CD14-positive monocyte (primary cell): ENCODE results near the gene HS6ST1. TPM values are rescaled to one million over a fixed set of nuclear protein-coding genes. Genes with fewer than 3 reads are reported as not detected.

Source experiments
- DNase-seq, 3 donors: peaks; one replicate each; pipeline ENCODE4 v3.0.0-alpha.2; 2011 to 2022
- H2AFZ ChIP-seq: 2 replicates; pipeline ENCODE4 v1.6.0; 2012; ENCODE audit warnings: mild to moderate bottlenecking, low read depth, low read length, inconsistent platforms; ENCODE audit not compliant: insufficient read depth, poor library complexity, severe bottlenecking
- H3K27ac ChIP-seq, 2 donors: 1 replicate in 1 of 2; 2 replicates in 1 of 2; pipeline ENCODE4 v1.5.1; 2012 to 2013; ENCODE audit warnings: low read length in 2 of 2, control low read depth in 1 of 2, inconsistent platforms in 1 of 2, low read depth in 1 of 2, mild to moderate bottlenecking in 1 of 2
- H3K27me3 ChIP-seq, 2 donors: one replicate each; pipeline versions ENCODE4 v1.6.0 to v1.6.1; 2011 to 2013; ENCODE audit warnings: low read length in 2 of 2; ENCODE audit not compliant: control insufficient read depth in 2 of 2, insufficient read depth in 2 of 2
- H3K36me3 ChIP-seq, 2 donors: replicated peaks in 1 of 2; 1 replicate in 1 of 2; 2 replicates in 1 of 2; pipeline versions ENCODE4 v1.5.1 to v1.6.1; 2012 to 2013; ENCODE audit warnings: low read length in 2 of 2, control low read depth in 1 of 2, inconsistent platforms in 1 of 2, mild to moderate bottlenecking in 1 of 2; ENCODE audit not compliant: insufficient read depth in 2 of 2, control insufficient read depth in 1 of 2
- H3K4me1 ChIP-seq, 2 donors: 1 replicate in 1 of 2; 2 replicates in 1 of 2; pipeline versions ENCODE4 v1.5.1 to v1.6.1; 2012 to 2013; ENCODE audit warnings: low read length in 2 of 2, control low read depth in 1 of 2, inconsistent platforms in 1 of 2, mild to moderate bottlenecking in 1 of 2, moderate library complexity in 1 of 2; ENCODE audit not compliant: insufficient read depth in 2 of 2, control insufficient read depth in 1 of 2
- H3K4me2 ChIP-seq: replicated peaks from 2 replicates; pipeline ENCODE3; 2012; ENCODE audit warnings: low read length, moderate library complexity, mild to moderate bottlenecking; ENCODE audit not compliant: poor library complexity, severe bottlenecking; ENCODE audit errors: extremely low read depth
- H3K4me3 ChIP-seq, 3 experiments: fragments of 200-600 bp in 1 of 3; sonication (generic) in 1 of 3; replicated peaks in 1 of 3; 1 replicate in 2 of 3; 2 replicates in 1 of 3; pipeline ENCODE4 v1.5.1; 2011 to 2013; ENCODE audit warnings: low read length in 3 of 3, mild to moderate bottlenecking in 3 of 3, control low read depth in 2 of 3, low read depth in 2 of 3, inconsistent platforms in 1 of 3, moderate library complexity in 1 of 3
- H3K79me2 ChIP-seq: 2 replicates; pipeline ENCODE4 v1.6.0; 2012; ENCODE audit warnings: mild to moderate bottlenecking, control low read depth, inconsistent platforms, low read length, moderate library complexity; ENCODE audit not compliant: insufficient read depth
- H3K9ac ChIP-seq: 2 replicates; pipeline ENCODE4 v1.6.0; 2017; ENCODE audit warnings: low read length, mild to moderate bottlenecking; ENCODE audit not compliant: insufficient read depth, poor library complexity, severe bottlenecking
- H3K9me3 ChIP-seq, 2 donors: replicated peaks in 1 of 2; 1 replicate in 1 of 2; 2 replicates in 1 of 2; pipeline versions ENCODE4 v1.5.1 to v1.6.1; 2012 to 2013; ENCODE audit warnings: low read length in 2 of 2, control low read depth in 1 of 2; ENCODE audit not compliant: control insufficient read depth in 1 of 2, insufficient read depth in 1 of 2
- H4K20me1 ChIP-seq: 2 replicates; pipeline ENCODE4 v1.6.0; 2012; ENCODE audit warnings: mild to moderate bottlenecking, low read length, control low read depth, moderate library complexity; ENCODE audit not compliant: insufficient read depth
- H3K27ac Mint-ChIP-seq, 7 donors: one replicate each; pipeline ENCODE4 v1.8.0; 2020; ENCODE audit warnings: mild to moderate bottlenecking in 7 of 7, mixed read lengths in 7 of 7, moderate library complexity in 6 of 7, inconsistent platforms in 2 of 7
- H3K27me3 Mint-ChIP-seq, 3 donors: one replicate each; pipeline ENCODE4 v1.8.0; 2021 to 2022; ENCODE audit warnings: low read depth in 3 of 3, mild to moderate bottlenecking in 3 of 3, mixed read lengths in 3 of 3, moderate library complexity in 3 of 3, inconsistent platforms in 1 of 3
- H3K36me3 Mint-ChIP-seq, 2 donors: one replicate each; pipeline ENCODE4 v1.8.0; 2020; ENCODE audit warnings: mixed read lengths in 2 of 2, inconsistent platforms in 1 of 2, mild to moderate bottlenecking in 1 of 2
- H3K4me1 Mint-ChIP-seq: one replicate; pipeline ENCODE4 v1.8.0; 2020; ENCODE audit warnings: mild to moderate bottlenecking, mixed read lengths
- H3K4me3 Mint-ChIP-seq, 2 donors: one replicate each; pipeline ENCODE4 v1.8.0; 2020; ENCODE audit warnings: mild to moderate bottlenecking in 2 of 2, mixed read lengths in 2 of 2, moderate library complexity in 1 of 2
- H3K9me3 Mint-ChIP-seq, 7 donors: one replicate each; pipeline ENCODE4 v1.8.0; 2020 to 2022; ENCODE audit warnings: mixed read lengths in 7 of 7, mild to moderate bottlenecking in 6 of 7, moderate library complexity in 6 of 7, inconsistent platforms in 2 of 7
- CTCF ChIP-seq: fragments of 200-600 bp; IDR thresholded peaks from one replicate; pipeline ENCODE4 v1.8.0; 2022; ENCODE audit warnings: antibody characterized with exemption, mild to moderate bottlenecking
- WGBS: methylation state at CpG from one replicate; pipeline ENCODE4 v1.1.5; 2013; ENCODE audit warnings: missing lambda C conversion rate; ENCODE audit not compliant: insufficient coverage; 5-methylcytosine and 5-hydroxymethylcytosine counted together
- intact Hi-C, 2 donors: fragments of 100-400 bp; cut with micrococcal nuclease; formaldehyde crosslinking; loops; one replicate each; pipeline versions ENCODE4 v1.15.0 to v1.15.1; 2023
- polyA plus RNA-seq, 3 donors: library from polyadenylated mRNA; depleted of rRNA in 1 of 3; unstranded in 2 of 3; stranded (reverse) in 1 of 3; fragments of 300-500 nt in 2 of 3; fragments of >200 nt in 1 of 3; fragmentation: Illumina TruSeq in 2 of 3; gene quantifications; 1 replicate in 2 of 3; 2 replicates in 1 of 3; pipeline ENCODE4 v1.2.3, GENCODE V29; 2012 to 2021

The HS6ST1 gene
- polyA plus RNA-seq, 3 donors: 2.9 to 5.4 (median 4.0) TPM

DNA sequence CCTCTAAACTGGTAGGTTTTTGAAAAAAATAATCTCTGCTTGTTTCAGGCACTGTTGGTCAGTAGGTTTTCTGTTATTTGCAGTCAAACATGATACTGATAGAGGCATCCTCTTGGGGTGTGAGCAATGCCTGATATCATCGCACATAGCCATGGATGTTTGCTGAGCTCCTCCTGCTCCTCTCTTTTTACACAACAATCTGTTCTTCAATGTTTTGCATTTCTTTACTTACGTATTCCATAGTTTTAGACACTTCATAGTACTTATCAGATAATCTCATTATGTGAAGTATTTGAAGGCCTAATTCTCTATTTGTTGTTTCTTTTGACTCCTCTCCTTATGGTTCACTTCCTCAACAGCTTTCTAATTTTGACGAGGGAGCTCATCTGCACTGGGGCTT, 23.0 kb upstream of the HS6ST1 start:
- Histone ChIP-seq H3K27me3 (no peaks in the 10 kb centered on the region), H3K4me3 (no peak overlapping the region), H3K79me2 (no peaks in the 10 kb centered on the region), H4K20me1 (no peaks in the 10 kb centered on the region), H3K36me3 (no peaks in the 10 kb centered on the region), H3K27ac (no peak overlapping the region), H3K4me1 (no peaks in the 10 kb centered on the region), H3K9me3 (peaks cover 0 to 36% of the 10 kb centered on the region in 2 donors), H3K9ac (no peak overlapping the region), H3K4me2 (no peak overlapping the region), H2AFZ (no peak overlapping the region)
- no peak for DNase-seq
- intact Hi-C loops: no loop called here
- no peaks in the 10 kb centered on the region for H3K36me3 Mint-ChIP-seq
- no CpG with 5 or more reads among the region's 3 CpGs for WGBS
- no peak overlapping the region for H3K4me3 Mint-ChIP-seq
- peaks cover 0 to 1% (median 0%) of the 10 kb centered on the region in 3 donors for H3K27me3 Mint-ChIP-seq
- H3K27ac Mint-ChIP-seq: no peak overlapping the region
- peaks cover 9 to 34% (median 21%) of the 10 kb centered on the region in 7 donors for H3K9me3 Mint-ChIP-seq
- no peak for TF ChIP-seq CTCF
- no peaks in the 10 kb centered on the region for H3K4me1 Mint-ChIP-seq

GRCh38 chr2:128332091-128332634, 13.5 kb upstream of the HS6ST1 start:
- H3K27ac ChIP-seq: no peak overlapping the region

More at GRCh38 chr2:128332091-128332634, 13.5 kb upstream of the HS6ST1 start:
- intact Hi-C loops: no loop called here
- no peak for DNase-seq
- H3K4me1 Mint-ChIP-seq: no peaks in the 10 kb centered on the region
- Histone ChIP-seq H3K36me3 (no peaks in the 10 kb centered on the region), H3K4me3 (no peak overlapping the region), H3K4me2 (no peak overlapping the region), H3K27me3 (no peaks in the 10 kb centered on the region), H3K9me3 (peaks cover 15 to 19% of the 10 kb centered on the region in 2 donors), H2AFZ (no peak overlapping the region), H3K4me1 (no peaks in the 10 kb centered on the region), H3K79me2 (no peaks in the 10 kb centered on the region), H4K20me1 (no peaks in the 10 kb centered on the region), H3K9ac (no peak overlapping the region)
- no peak overlapping the region for H3K27ac Mint-ChIP-seq
- H3K9me3 Mint-ChIP-seq: peaks cover 20 to 39% (median 30%) of the 10 kb centered on the region in 7 donors
- H3K27me3 Mint-ChIP-seq: peaks cover 0 to 3% (median 1%) of the 10 kb centered on the region in 3 donors
- no CpG with 5 or more reads among the region's 2 CpGs for WGBS
- H3K4me3 Mint-ChIP-seq: no peak overlapping the region
- TF ChIP-seq CTCF: no peak
- H3K36me3 Mint-ChIP-seq: peaks cover 0 to 4% of the 10 kb centered on the region in 2 donors
